Stimulated activated naive CD8-positive, alpha-beta T cell treated with anti-CD3 and anti-CD28 coated beads, Interleukin-15, Interleukin-2, amounts not matched to agents 100 U/mL and 50 U/mL, for 24 hours (primary cell): ENCODE data around the gene MCOLN1.

Experiments
- ATAC-seq: fragments of 150-1000 bp; cut with Tn5 transposase; one replicate; pipeline ENCODE4 v1.10.0; 2021
- DNase-seq: peaks from one replicate; pipeline ENCODE4 v3.0.0; 2021

MCOLN1 gene

DNA sequence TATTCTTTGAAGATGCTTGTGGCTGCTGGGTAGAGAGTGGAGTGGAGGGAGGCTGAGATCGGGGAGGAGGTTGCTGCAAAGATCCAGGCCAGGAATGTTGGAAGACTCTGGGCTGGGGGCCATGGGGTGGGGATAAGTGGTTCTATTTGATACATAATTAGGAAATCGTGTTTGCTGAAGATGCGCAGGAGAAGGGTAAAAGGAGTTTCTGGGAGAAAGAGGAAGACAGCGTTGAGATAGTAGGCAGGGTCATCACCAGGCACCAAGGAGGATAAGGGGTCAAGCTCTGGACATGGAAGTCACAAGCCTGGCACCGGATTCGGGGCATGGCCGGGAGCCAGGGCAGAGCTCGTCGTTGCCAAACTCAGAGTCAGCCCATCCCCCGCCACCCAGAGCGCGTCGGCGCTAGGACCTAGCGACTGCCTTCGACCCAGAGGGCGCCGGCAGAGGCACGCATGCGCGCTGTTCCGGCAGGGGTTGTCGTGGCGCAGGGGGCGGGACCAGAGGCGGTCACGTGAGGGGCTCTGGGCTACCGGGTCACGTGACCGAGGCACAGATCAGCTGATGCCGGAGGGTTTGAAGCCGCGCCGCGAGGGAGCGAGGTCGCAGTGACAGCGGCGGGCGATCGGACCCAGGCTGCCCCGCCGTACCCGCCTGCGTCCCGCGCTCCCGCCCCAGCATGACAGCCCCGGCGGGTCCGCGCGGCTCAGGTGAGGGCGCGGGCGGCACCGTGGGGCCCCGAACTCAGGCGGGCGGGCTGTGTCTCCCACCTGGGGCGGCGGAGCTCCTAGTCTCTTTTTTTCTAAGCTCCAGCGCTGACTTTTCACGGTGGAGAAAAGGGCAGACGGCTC is at the start of gene MCOLN1:
TSS of gene MCOLN1 (plus strand) at position 553 of the 851 bp plus-strand sequence. CDS start at position 680, 127 bp downstream.
- DNase-seq, result peak; percentile 100
- peak; percentile 89 for ATAC-seq

DNA sequence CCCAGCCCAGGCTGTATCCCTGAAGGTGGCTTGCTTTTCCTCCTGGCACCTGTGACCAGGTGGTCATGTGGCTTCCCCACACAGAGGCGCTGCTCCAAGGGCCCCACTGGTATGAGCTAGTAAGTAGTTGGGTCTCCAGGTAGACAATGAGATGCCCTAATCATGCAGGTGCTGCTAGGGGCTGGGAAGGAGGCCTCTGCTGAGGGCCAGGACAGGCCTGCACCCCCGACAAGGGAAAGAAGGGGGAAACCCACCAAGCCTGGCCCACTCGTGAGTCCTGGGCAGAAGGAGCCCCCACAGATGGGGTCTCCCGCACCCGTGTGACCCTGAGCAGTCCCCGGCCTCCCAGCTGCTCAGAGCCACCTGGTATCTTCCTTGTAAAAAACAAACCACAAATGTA is 46.8 kb upstream of the MCOLN1 start:
- no peak for ATAC-seq
- no peak for DNase-seq

DNA sequence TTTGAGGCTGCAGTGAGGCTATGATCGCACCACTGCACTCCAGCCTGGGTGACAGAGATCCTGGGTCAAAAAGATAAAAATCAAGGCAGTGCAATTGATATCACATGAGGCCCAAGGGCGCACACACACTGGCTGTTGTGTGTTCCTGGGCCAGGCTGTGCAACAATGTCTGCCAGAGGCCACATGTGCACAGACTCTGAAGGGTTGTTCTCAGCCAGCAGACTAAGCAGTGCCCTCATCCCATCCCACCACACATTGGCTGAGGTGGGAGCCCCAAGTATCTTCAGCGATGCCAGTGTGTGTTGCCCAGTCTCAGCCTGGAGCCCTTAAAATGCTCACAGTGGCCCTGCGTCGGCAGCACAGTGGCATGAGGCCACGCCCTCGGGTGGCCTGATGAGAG is 46.2 kb upstream of the MCOLN1 start:
- DNase-seq (no peak), ATAC-seq (no peak)

DNA sequence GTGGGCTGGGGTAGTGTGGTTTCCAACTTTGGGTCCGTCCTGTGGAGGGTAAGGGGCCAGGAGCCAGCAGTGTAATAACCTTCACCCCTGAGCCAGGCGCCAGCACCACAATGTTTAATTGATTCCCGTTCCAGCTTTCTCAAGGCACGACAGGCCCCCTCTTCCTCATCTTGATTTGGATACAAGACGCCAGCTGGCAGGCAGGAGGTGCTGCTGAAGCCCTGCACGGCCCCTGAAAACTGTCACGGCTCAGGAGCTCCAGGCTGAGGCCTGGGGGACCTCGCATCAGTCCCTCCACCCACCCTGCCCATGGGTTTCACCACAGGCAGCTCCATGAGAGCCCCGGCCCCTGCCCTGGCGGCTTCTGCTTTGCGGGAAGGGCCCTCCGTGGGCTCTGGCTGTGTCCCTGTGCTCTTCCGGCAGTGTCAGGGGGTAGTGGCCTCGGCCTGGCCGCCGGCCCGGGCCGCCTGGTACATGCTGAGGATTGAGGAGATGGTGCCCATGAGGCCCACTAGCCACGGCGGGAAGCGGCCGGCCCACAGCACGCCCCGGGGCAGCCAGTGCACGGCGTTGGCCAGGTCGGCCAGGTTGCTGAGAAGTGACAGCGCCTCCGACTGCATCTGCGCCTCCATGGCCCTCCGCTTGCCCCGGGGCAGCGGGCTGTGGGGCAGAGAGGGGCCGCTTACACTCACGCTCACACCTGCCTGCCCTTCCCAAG is 45.5 kb upstream of the MCOLN1 start:
- DNase-seq, result no peak

DNA sequence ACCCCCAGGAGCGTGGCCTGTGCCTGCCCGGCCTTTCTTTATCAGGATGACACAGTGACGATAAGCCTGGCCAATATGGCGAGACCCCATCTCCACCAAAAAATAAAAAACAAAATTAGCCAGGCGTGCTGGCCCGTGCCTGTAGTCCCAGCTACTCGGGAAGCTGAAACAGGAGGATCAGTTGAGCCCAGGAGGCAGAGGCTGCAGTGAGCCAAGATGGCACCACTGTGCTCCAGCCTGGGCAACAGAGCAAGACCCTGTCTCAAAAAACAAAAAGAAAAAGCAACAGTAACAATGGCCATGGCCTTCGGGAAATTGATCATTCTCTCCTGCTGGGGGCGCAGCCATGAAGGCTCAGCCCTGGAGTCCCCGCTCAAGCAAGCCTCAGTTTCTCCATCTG is 44.7 kb upstream of the MCOLN1 start:
- ATAC-seq, result no peak
- no peak for DNase-seq

More for the DNA sequence above, 45.5 kb upstream of the MCOLN1 start:
- no peak for ATAC-seq

DNA sequence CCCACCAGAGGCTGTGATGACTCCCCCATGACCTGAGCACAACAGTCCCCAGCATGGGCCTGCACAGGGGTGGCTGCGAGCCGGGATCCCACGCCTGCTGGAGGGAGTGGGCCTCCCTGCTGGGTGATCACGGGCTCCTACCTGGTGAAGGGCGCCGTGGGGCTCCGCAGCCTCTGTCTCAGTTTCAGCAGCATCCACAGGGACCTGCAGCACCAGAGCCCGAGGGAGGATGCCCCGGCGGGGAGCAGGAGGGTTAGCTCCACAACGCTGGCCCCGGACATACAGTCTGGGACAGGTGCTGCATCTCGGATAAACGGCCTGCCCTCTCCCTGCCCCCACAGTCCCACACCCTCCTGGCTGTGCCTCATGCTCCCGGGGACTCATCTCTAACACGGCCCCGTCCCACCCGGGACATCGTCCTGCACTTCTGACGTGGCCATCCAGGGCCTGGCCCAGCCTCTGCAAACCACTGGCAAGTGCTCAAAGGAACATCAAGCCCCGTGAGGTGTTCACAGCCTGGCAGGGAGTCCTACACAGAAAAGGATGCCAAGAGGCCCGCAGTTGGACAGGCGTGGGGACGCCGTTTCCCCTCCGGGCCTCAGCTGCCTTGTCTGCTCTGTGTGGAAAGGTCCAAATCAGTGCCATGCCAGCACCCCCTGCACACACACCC is 44.1 kb upstream of the MCOLN1 start:
- ATAC-seq (no peak), DNase-seq (no peak)

DNA sequence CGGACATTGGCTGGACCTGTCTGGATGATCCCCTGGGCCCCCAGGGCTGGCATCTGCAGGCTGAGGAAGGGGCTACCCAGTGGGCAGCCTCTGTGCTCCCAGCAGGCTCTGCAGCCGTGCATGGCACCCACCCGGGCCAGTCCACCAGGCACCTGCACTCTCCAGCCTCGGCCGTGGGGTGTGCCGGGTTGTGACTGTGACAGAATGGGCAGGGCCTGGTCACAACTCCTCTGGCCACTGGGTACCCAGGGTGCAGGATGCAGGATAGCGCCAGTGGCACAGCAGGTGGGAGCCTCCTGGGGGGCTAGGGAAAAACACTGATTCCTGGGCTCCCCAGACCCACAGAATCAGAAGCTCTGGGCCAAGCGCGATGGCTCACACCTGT is 43.6 kb upstream of the MCOLN1 start:
- ATAC-seq, result no peak

DNA sequence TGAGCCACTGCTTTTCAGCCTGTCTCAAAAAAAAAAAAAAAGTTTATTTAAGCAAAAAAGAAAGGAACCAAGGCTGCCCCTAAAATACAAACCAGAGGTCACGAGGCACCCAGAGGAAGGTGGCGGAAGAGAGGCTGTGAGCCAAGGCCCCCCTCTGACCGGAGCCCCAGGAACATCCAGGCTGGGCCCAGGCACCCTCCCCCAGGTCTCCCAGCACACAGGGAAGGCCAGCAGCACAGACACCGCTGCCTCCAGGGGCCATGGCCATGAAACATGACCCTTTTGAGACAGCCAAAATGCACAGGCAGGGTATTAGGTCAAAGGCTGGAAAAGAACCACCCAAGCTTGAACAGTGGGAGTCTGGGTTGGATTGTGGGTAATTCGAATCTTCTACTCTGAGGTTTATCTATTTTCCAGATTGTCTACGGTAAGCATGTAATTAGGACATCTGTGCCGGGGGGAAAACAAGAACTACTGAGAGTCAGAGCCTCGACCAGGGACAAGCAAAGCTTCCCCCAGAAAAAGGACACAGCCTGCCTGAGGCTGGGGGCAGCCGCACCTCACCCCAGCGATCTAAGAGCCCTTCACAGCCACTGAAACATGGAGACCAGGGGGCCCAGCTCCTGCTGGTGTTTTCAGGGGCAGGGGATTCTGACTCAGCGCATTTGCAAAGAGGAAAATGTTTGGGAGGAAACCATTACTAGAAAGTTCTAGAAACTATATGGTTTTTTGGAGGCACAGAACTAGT is 42.0 kb upstream of the MCOLN1 start:
- no peak for DNase-seq
- ATAC-seq, result no peak

More for the DNA sequence above, 43.6 kb upstream of the MCOLN1 start:
- DNase-seq, result no peak

DNA sequence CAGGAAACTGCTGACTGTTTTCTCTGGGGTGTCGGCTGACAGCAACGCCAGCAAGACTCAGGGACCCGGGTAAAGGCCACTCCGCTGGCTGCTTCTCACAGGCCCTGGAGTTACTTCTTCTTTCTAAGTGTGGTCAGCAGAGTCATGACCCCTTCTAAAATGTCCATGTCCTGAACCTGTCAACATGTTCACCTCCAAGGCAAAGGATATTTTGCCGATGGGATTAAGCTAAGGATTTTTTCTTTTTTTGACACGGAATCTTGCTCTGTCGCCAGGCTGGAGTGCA is 41.5 kb upstream of the MCOLN1 start:
- DNase-seq, result no peak
- ATAC-seq, result no peak

DNA sequence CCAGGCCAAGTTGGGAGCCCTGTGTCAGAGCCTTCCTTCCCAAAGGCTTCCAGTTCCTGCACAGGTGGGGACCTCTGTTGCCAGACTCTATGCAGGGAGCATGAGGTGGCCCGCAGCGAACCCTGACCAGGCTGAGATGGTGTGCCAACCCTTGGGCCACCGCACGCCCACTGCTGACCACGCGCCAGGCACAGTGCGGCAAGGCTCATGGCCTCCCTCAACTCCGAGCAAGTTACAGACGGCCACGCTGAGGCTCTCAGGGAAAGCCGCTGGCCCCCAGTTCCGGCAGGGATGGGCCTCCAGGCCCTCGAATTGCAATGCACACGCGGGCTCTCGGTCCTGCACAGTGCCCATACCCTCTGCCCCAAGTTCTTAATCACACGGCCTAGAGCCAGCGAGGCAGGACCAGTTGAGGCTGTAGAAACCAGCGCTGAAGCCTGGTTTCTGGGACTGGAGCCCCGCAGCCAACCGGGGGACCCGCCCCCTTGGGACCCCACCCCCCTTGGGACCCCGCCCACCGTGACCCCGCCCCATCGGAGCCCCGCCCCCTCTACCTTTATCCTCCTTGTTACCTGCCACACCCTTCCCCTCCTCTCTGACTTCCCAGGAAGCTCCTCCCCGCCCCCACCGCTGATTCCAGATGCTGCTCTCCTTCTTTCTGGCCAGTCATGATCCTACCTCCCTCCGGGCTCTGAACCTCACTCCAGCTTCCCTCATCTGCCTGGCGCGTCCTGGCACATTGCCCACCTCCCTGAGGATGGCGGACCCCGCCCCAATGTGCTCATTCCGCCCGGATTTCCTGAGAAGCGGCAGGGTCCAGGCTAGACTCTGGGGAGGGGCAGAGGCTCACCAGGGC is 39.6 kb upstream of the MCOLN1 start:
- DNase-seq, result no peak
- no peak for ATAC-seq

DNA sequence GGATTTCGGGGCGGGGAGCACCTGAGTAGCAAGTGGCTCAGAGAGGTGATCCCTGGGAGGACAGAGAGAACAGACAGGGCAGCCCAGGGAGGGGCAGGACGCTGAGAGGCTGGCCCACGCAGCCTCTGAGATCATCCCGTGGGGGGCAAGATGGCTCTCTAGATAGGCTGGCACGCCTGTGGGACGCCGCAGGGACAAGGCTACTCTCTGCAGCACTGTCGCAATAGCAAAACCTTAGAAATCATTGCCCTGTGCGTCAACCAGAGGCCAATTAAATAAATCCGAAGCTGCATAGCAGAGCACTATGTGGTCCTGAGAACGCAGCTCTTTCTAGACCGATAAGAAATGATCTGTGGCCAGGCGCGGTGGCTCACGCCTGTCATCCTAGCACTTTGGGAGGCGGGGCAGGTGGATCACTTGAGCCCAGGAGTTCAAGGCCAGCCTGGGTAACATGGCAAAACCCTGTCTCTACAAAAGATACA is 38.7 kb upstream of the MCOLN1 start:
- ATAC-seq, result no peak
- no peak for DNase-seq

DNA sequence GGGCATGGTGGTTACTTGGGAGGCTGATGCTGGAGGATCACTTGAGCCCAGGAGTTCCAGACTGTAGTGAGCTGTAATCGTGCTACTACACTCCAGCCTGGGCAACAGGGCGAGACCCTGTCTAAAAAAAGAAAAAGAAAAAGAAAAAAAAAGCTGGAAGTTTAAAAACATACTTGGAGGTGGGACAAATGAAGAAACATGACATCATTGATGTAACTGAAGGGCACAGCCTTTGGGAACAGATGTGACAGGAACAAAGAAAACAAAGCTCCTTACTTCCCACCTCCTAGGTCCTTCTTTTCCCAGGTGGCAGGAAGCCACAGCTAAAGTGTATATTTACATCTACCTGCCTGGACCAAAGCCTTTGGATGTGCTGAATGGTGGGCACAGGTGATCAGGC is 35.5 kb upstream of the MCOLN1 start:
- DNase-seq (no peak), ATAC-seq (no peak)

DNA sequence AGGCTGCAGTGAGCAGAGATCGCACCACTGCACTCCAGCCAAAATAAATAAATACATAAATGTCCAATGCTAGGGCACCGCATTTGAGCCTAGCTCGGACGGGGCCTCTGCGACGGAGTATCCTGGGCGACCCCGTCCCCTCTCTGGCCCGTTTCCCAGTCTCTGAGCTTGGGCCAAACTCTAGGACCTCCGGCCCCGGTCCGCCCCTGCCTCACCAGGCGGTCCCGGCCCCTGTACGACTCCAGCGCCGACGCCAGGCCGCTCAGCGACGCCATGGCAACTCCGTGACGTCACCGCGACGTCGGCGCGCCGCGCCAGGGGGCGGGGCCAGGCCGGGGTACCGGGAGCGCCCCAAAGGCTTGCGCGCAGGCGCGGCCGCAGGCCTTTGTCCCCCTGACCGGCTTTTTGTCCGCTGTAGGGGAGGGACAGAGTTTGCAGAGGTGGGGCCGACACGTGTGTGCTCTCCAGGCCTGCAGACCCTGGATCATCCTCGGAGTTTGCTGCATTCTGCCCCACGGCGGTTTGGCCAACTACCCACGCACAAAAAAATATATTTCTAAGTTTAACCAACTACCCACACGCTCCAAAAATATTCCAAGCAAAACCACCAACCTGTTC is 33.6 kb upstream of the MCOLN1 start, which contains the start of gene PEX11G:
TSS of gene PEX11G (minus strand) at position 300 of the 618 bp plus-strand sequence. CDS start at position 275, 25 bp downstream.
- ATAC-seq (peak; percentile 85), DNase-seq (peak; percentile 96)

DNA sequence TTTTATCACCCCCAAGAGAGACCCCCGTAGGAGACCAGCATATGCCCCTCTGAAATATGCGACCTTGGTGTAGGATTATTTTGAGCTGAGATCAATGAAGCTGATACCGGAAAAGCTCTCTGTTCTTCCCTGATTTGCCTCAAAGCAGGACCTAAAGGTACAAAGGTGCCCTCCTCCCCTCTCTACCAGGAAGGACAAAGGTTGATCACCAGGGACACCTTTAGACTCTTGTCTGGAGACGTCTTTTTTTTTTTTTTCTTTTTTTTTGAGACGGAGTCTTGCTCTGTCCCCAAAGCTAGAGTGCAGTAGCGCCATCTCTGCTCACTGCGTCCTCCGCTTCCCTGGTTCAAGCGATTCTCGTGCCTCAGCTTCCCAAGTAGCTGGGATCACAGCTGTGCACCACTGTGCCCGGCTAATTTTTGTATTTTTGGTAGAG is 32.8 kb upstream of the MCOLN1 start:
- ATAC-seq (no peak), DNase-seq (no peak)

DNA sequence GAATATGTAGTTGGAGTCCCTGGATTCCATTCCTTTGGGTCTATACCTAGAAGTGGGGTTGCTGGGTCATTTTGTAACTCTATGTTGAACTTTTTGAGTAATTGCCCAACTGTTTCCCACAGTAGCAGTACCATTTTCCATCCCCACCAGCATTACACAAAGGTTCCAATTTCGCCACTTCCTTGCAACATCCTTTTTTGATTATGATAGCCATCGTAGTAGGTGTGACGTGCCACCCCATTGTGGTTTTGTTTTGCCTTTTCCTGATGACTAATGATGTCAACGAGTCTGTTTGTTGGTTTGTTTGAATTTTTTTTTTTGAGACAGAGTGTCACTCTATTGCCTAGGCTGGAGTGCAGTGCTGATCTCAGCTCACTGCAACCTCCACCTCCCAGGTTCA is 30.3 kb upstream of the MCOLN1 start:
- DNase-seq (peak; percentile 66), ATAC-seq (peak; percentile 77)

DNA sequence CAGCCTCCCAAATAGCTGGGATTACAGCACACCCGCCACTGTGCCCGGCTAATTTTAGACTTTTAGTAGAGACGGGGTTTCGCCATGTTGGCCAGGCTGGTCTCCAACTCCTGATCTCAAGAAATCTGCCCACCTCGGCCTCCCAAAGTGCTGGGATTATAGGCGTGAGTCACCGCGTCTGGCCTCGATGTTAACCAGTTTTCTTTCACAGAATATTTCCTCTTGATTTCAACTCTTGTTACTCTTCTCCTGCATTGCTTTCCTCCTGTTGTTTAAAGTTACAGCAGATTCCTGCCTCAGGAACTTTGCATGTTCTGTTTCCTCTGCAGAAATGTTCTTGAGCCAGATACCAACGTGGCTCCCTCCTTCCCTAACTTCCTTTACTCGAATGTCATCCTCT is 29.9 kb upstream of the MCOLN1 start:
- ATAC-seq (no peak), DNase-seq (no peak)

DNA sequence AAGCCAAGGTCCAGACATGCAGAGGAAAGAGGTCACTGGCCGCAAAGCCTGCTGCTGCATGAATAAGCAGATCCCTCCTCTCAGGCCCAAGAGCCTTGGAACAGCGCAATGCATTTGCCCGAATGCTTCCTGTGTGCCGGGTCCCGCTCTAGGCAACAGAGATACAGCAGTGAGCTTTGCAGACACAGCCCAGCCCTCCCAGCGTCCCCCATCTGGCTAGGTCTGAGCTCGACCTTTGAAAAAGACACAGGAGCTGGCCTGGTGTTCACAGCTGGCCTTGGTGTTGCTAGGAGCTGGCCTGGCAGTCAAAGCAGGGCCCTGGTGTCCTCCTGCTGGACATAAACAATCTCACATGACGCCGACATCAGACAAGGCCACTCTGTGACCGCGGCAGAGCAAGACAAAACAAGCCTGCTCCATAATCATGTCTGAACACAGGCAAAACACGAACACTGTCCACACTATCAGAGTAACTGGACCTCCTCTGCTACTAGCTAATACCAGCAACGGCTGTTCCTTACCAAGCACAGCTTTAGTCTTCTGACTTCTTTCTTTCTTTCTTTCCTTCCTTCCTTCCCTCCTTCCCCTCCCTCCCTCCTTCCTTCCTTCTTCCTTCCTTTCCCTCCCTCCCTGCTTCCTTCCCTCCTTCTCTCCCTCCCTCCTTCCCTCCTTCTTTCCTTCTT is 27.9 kb upstream of the MCOLN1 start:
- no peak for ATAC-seq
- DNase-seq, result no peak

DNA sequence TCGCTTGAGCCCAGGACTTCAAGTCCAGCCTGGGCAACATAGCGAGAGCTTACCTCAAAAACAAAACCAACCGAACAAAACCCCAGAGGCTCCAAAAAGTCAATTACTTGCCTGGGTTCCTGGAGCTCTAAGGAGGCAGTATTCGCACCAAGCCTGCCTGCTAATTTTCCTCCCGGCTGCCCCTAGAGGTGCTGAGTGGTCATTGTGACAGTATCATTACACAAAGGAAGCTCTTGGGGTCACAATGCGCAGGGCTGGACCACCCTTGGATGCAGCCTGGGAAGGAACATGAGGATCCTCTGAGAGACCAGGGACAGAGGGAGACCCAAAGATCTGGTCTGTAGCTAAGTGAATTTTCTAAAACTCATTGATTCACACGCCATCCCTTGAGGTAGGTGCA is 25.1 kb upstream of the MCOLN1 start:
- DNase-seq (no peak), ATAC-seq (no peak)

DNA sequence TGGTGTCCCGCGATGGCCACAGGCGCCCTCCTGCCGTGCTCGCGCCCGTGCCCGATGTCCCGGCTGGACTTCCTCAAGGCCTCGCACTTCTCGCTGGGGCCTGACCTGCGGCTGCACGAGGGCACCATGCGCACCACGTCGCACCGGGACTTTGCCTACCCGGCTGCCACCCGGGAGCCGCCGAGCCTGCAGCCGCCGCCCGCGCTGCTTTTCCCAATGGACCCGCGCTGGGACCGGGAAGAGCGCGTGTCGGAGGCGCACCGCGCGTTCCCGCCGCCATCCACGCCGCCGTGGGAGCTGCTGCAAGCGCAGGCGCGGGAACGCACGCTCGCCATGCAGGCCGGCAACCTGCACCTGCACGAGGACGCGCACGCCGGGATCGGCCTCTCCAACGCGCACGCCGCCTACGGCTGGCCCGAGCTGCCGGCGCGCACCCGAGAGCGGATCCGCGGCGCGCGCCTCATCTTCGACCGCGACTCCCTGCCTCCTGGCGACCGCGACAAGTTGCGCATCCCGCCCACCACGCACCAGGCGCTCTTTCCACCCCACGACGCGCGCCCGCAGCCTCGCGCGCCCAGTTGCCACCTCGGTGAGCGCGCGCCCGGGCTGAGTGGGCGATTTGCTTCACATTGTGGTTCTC is 21.5 kb upstream of the MCOLN1 start:
- DNase-seq (peak; percentile 70), ATAC-seq (peak; percentile 50)

DNA sequence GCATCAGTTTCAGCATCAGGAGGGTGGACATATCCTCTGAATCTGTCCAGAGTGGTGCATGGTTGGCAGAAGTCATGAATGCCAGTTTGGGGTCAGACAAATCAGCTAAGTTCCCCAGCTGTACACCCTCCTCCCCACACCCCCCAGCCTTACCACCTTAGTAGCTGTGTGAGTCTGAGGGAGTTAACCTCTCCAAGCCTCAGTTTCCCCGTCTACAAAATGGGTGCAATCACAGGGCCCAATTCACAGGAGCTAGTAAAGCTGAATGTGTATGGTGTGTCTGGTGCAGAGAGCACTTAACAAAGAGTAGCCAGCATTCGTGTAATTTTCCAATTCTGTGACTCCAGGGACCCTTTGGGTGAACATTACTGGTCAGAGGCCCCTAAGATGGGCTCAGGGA is 19.9 kb upstream of the MCOLN1 start:
- no peak for DNase-seq
- no peak for ATAC-seq
